ENCODE data around the gene GRID2.
"Not testable (repeated sequence)": the region's sequence is repeated elsewhere in the genome, so short reads cannot be mapped to it uniquely, and the experiment has no call there.

The GRID2 gene

DNA sequence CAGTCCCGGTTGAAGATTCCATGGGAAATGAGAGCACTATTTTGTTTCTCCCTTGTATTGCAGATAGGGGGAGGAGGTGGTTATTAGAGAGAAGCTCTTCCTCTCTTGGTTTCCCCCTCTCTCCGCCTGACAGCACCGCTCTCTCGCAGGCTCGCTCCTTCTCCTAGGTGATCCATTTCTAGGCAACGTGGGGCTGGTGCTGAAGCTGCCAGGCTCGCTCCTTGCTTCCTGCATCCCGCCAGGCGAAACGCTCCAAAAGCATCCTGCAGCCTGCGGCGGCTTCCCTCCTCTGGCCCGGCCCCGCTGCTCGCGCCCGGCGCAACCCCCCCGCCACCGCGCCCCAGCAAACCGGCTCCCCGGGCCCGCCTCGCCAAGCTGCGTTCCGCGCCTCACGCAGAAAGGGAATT, at the start of gene GRID2:
GRID2 (plus strand) TSS at position 346 of the 407 bp plus-strand sequence.
- DNase-seq (ENCODE audit: low spot score): peak; percentile 67

DNA sequence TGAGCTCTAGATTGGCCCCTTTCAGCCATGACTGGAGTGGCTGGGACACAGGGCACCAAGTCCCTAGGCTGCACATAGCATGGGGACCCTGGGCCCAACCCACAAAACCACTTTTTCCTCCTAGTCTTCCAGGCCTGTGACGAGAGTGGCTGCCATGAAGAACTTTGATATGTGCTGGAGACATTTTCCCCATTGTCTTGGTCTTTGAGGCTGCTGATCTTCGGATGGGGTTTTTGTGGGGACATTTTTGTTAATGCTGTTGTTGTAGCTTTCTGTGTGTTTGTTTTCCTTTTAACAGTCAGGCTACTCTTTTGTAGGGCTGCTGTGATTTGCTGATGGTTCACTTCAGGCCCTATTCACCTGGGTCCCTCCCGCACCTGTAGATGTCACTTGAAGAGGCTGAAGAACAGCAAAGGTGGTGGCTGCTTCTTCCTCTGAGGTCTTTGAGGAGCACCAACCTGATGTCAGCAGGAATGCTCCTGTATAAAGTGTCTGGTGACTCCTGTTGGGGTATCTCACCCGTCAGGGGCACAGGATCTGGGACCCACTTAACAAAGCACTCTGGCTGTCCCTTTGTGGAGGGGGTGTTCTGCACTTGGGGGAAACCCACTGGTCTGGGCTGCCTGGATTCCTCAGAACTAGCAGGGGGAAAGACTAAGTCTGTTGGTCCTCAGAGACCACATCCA, 49.6 kb upstream of the GRID2 start:
- no peak for DNase-seq (ENCODE audit: low spot score)

DNA sequence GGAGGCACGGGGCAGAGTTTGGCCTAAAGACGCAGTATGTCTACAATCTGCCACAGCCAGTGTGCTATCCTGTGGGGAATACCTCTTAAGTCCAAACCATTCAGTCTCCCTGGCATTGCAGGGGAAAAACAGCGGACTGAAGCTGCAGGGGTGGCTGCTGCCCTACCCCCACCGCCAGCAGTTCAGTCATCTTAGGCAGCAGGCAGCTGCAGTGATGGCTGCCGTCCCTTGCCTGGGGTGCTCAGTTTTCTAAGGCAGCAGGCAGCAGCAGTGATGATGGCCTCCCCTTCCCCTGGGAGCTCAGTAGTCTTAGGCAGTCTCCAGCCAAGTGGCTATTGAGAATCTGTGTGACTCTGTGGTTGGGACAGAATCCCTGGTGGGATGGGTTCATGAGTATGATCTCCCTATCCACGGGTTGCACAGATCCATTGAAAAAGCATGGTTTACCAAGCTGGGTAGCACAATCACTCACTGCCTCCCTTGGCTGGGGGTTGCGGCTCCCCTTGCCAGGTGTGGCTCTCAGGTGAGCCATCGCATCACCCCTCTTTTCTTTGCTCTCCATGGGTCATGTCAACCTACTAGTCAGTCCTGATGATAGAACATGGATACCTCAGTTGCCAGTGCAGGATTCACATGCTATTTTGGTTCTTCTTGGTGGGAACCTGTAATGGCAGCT, 48.9 kb upstream of the GRID2 start:
- DNase-seq (ENCODE audit: low spot score): no peak

DNA sequence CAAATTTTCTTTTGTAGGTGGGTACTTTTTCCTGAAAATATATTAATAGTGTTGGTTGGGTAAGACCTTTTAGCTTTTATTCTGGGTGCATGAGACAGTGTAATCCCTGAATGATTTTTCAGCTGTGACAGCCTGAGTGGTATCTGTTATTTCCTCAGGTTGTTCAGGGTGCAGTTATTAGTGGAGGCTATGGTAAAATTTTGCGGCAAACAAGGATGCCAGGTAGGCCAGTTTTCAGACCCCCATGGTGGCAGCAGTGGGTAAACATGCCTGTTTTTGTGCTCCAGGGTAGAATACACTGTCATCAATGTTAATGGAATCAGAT, 47.9 kb upstream of the GRID2 start:
- no peak for DNase-seq (ENCODE audit: low spot score)

DNA sequence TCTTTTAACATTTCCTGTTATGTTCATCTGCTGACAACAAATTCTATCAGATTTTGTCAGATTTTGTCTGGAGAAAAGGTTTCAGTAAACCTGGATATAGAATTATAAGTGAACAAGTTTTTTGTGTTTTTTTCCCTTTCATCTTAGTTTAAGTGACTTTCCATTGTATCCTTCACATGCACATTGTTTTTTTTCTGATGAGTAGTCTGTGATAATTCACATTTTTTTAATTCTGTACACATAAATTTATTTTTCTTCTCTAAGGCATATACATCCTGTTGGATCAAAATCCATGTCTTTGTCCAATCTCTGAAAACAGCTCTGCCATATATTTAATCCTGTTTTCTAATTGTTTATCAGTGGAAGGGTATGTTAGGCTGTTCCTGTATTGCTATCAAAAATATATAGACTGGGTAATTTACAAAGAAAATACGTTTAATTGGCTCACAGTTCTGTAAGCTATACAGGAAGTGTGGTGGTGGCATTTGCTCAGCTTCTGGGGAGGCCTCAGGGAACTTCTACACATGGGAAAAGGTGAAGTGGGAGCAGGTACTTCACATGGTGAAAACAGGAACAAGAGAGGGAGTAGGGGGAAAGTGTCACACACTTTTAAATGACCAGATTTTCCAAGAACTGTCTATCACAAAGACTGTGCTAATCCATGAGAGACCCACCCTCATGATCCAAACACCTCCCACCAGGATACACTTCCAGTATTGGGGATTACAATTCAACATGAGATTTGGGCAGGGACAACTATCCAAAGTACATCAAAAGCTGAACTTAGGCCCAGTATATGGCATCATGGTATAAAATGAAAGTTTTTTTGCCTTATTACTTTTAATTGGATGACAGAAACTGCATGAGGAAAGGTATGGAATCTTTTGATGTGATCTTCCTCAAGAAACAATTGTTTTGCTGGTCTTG, 45.6 kb upstream of the GRID2 start:
- no peak for DNase-seq (ENCODE audit: low spot score)

DNA sequence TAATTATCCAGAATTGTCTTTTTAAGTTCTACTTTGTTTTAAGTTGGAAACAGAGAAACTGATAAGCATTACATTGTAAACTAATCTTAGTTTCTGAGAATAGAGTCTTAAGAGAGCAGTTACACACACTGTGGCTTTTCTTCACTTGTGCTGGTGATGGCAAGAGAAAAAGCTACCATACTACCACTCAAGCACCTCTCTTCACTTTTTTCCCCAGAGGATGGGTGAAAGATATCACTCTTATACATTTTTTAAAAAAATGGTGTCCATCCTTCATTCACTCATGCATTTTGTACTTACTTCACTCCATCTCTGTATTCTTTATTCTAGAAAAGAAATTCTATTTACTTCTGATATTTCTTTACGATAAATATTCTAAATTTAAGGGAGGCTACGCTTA, 42.5 kb upstream of the GRID2 start:
- DNase-seq (ENCODE audit: low spot score): no peak

DNA sequence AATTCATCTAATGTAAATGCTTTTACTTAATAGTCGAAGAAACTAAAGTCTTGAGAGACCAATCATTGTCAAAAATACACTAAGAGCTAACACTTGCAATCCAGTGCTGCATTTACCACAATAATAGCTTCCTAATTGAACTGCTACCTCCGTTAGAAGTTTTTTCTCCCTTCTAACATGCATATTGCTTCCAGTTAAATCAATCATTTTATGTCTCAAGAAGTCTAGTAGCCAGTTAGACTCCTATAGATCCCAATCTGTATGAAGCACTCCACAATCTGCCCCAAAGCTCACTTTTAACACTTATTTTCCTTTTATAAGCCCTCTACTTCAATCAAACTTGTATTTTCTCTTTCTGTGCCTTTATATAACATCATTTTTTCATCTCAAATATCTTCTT, 41.4 kb upstream of the GRID2 start:
- no peak for DNase-seq (ENCODE audit: low spot score)

DNA sequence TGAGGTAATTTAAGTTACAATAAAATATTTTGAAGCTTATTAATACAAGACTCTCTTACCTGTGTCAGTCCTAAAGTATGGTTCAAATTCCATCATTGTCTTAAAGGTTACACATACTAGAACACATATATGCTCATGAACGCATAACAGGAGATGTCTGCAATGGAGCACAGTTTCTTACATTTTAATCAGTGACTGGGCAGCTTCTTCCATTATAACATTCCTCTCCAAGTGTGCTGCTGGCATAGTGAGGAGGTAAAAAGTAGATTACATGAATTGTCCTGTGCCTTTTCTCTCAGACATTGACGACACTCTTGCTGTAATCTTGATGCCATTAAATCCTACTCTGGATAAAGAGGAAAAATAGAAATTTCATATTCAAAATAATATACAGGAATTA, 40.8 kb upstream of the GRID2 start:
- DNase-seq (ENCODE audit: low spot score): no peak

DNA sequence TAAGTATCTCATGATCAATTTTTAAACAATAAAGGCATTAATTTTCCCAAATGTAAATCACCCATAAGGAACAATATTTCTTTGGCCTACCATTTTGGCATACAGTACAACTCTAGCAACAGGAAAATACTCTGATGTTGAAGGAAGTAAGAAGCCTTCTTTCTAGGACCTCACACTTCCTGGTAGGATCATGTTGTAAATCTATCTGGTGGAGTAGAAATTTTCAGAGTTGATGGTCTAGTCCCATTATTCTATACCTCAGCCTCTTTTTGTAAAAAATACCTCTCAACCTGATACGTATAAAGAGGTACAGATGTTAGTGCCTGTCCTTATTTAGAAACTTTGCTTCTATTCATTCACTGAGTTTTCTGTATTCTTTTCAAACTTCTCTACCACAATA, 40.2 kb upstream of the GRID2 start:
- no peak for DNase-seq (ENCODE audit: low spot score)

DNA sequence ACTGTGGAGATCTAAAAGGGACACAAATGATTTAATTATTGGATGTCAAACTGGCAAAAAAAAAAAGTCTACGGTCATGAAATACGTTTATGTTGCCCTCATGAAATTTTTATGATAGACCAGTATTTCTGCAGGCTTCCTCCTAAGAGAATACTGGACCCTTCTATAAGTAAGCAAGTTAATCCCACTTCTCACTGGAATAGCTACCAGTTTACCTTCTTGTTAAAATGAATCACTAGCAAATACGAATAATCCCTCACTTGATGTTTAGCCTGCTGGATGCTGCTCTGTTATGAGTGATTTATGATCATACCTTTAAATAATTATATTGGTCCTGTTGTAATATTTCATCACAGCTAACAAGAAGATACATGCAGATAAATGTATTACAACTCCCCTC, 39.6 kb upstream of the GRID2 start:
- DNase-seq (ENCODE audit: low spot score): no peak

DNA sequence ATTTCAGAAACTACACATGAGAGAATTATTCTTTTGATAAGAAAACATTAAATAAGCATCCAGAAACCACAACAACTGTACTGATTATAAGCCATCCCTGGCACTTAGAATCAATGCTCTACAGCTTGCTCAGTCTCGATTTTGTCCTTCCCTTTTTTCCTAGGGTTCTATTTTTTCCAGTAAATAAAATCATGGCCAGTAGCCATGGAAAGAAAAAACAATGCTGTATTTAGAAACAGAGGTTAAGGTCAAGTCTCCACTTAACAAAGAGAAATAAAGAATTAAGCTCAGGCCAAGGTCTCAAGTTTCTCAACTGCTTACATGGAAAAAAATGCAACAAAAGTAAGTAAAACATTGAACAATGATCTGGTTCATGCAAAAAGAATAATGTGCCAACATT, 38.7 kb upstream of the GRID2 start:
- no peak for DNase-seq (ENCODE audit: low spot score)

DNA sequence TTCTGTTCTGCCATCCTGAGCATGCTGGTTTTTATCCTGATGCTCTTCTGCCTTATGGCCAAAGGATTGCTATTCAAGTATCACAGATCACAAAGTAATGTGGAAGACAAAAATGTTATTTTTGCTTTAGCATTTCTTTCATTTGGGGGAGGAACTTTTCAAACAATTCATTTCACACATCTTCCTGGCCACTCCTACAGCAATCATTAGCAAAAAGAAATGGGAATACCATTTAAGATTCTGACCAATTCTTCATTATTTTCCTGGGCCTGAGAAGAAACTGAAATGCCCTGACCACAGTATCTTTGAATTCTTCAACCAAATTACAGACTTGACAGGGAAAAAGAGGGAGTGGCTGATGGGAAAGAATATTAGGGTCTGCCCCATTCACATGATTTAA, 38.0 kb upstream of the GRID2 start:
- DNase-seq (ENCODE audit: low spot score): no peak

DNA sequence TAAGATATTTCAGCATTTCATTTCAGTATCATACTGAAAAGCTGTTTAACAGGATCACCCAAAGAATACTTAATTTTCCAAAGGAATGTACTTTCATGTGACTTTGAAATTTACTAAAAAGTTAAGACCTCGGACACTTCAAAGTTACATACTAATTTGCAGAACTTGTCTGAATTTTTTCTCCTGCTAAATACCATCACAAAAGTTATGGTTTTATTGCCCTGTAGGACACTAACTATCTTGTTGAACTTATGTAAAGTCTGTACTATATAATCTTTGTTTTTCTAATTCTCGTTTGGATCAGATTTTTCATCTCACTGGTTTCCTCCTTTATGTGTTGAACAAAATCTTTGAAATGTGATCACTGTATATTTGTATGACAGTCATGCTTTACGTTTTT, 37.2 kb upstream of the GRID2 start:
- no peak for DNase-seq (ENCODE audit: low spot score)

DNA sequence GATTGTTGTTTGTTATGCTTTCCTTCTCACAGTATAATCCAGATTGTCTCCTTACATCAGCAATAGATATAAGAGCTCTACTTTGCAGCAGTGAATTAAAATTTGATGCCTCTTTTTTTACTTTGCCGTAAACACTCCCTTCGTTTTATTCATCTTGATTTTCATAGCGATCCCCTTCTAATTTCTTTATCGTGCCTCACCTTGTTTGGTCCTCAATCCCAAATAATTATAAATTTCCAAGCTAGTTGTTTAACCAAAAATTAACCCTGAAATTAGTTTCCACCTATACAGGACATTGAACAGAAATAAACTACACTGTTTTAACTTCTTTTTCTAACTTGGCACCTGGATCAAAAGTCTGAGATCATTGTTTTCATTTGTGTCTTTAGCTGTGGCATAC, 35.1 kb upstream of the GRID2 start:
- no peak for DNase-seq (ENCODE audit: low spot score)

DNA sequence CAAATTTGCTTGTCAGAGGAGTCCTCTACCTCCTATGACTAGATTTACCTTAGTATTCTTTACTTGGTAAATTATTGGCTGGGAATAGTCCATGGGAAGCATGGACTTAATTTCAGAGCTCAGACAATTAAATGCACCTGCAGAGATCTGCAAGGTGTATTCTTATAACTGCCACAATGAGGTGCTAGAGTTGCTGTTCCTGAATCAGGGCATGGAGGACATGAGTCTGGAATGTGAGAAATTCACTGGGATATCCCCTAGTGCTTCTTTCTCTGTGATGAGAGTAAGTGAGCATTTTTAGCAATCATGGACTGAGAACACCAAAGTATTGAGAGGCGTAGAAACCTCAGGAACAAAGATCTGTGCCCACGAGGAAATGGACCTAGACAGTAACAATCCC, 32.9 kb upstream of the GRID2 start:
- DNase-seq (ENCODE audit: low spot score): no peak

DNA sequence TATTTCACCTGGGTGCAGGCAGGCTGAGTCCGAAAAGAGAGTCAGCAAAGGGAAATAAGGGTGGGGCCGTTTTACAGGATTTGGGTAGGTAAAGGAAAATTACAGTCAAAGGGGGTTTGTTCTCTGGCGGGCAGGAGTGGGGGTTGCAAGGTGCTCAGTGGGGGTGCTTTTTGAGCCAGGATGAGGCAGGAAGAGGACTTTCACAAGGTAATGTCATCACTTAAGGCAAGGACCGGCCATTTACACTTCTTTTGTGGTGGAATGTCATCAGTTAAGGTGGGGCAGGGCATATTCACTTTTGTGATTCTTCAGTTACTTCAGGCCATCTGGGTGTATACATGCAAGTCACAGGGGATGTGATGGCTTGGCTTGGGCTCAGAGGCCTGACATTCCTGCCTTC, 32.2 kb upstream of the GRID2 start:
- DNase-seq (ENCODE audit: low spot score): not testable (repeated sequence)

DNA sequence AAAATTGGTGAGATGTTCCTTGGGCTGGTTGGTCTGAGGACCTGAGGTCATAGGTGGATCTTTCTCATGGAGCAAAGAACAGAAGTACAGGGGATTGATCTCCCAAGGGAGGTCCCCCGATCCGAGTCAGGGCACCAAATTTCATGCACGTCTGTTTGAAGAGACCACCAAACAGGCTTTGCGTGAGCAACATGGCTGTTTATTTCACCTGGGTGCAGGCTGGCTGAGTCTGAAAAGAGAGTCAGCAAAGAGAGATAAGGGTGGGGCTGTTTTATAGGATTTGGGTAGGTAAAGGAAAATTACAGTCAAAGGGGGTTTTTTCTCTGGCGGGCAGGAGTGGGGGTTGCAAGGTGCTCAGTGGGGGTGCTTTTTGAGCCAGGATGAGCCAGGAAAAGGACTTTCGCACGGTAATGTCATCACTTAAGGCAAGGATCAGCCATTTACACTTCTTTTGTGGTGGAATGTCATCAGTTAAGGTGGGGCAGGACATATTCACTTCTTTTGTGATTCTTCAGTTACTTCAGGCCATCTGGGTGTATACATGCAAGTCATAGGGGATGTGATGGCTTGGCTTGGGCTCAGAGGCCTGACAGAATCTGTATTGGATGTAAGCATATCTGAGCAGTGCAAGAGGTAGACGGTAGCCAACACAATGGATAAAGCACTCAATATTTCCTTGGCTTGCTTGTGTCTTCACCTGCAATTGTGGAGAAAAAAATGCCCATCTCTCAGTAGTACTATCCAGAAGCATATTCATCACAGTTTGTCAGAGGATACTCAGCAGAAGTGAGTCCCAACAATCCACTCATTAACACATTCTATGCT, 26.5 kb upstream of the GRID2 start:
- not testable (repeated sequence) for DNase-seq (ENCODE audit: low spot score)

DNA sequence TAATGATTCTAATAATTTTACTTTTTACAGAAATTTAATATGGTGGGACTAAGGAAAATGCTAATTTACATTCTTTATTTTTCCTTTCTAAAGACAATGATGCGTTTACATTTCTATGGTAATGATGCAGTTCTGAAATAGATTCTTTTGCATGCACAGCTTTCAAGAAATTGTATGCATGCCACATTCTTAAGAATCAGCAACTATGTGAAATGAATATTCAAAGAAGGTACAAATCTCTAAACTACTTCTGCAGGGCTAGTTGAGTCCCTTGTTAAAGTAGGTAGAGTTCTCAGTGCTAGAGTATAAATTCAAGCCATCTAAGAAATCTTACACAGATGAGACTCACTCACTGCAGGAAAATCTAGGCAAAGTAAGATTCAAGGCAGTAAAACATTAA, 24.5 kb upstream of the GRID2 start:
- DNase-seq (ENCODE audit: low spot score): no peak

DNA sequence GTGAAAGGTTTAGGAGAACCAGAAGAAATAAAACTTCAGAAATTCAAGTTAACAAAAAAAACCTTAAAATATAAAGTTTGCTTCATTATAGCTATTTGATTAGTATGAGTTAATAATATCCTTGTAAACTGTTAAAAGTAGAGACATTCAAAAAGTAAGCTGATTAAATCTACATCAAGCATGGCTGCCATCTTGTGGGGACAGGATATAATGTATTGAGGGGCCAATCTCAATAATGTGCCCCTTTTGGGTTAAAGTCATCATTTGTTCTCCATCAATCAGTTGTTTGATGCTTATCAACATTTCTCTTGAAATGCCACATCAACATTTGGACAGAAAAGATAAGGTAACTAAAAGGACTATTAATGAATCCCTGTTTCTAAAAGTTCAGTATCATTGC, 4.6 kb upstream of the GRID2 start:
- no peak for DNase-seq (ENCODE audit: low spot score)

DNA sequence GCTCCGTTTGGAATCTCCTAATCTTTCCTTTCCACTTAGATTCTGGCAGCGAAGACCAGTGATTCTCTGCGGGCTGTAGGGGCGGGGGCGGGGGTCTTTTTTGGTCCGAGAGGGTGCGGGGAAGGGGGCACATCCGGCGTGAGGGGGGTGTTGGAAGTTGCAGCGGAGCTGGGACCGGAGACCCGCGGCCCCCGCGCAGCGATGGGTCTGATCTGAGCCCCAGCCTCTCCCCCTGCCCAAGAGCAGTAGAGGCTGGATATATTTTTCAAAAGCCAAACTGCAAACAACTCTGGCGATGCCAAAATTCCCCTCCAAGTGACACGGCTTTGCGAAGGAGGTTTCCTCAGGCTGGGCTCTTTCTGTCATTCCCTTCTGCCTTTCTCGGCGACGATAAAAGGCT, 355 bp downstream of the GRID2 start:
- peak; percentile 33 for DNase-seq (ENCODE audit: low spot score)

DNA sequence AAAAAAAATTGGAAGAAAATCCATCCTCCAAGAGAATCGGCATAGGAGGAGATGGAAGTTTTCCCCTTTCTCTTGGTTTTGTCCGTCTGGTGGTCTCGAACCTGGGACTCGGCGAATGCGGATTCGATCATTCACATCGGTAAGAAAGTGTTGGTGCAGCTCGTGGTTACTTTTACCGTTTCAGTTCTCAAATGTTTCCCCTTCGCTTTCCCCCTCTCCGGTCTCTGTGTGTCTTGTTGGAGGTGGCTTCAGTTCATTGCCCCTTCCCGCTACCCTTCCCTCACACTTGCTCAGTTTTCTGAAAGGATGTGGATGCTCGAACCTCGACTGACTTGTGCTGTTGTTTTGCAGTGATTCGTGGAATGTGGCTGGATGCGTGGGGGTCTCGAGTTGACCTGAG, 840 bp downstream of the GRID2 start:
- DNase-seq (ENCODE audit: low spot score): peak; percentile 31

DNA sequence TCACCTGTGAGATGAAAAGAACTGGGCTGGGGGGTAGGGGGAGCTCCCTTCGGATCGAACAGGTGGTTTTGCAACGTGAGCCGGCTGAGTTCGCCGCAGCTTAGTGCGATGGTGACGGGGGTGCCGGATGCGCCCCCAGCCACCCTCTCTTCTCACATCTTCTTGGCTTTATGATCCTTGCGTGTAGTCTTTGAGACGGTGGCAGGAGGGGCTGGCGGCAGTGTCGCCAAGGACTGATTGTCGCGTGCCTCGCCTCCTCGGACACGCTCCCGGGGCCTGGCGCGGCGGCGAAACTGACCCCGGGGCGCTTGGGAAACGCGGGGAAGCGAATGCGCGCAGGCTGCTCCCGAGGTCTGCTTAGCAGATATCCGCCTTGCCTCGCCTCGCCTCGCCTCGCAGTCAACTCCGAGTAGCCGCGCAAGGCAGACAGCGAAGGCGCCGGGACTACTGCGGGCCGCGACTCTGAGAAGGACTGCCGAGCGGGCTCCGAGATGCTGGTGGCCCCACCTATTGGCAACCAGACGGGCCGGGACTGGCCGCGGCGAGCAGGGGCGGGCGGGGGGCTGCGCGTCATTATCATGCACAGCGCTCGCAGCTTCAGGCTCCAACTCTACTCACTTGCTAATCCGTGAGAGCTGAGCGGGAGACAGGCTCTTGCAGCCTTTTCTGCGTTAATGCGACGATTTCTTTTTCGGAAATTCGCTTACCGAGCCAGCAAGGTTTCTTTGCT, 1.5 kb downstream of the GRID2 start:
- DNase-seq (ENCODE audit: low spot score): peak; percentile 89
